Endothelial cell of umbilical vein (primary cell): Measurements from ENCODE around the gene ENTPD6. TPM values are rescaled to one million over a fixed set of nuclear protein-coding genes. Genes with fewer than 3 reads are reported as not detected.

ENCODE experiments used
- BruUV-seq: library from RNA; stranded (reverse); fragments of 400-500 nt; replicated peaks from 2 replicates; lab custom pipeline; 2021; lab: Mats Ljungman, UMichigan
- CTCF ChIA-PET: fragments of 300-600, 350-600 bp; sonication (Branson Sonifier 250); formaldehyde crosslinking; loops from one replicate; lab custom pipeline; 2021; ENCODE audit warnings: antibody characterized with exemption, inconsistent platforms; lab: Charles Lee
- POLR2A ChIA-PET: fragments of 300-600, 350-600 bp; sonication (Branson Sonifier 250); formaldehyde crosslinking; loops from one replicate; lab custom pipeline; 2021; ENCODE audit warnings: antibody characterized with exemption, inconsistent platforms; lab: Charles Lee
- DNase-seq: peaks from one replicate; pipeline ENCODE4 v3.0.0-alpha.2; 2011; ENCODE audit warnings: low read depth, low spot score
- FAIRE-seq: peaks from 2 replicates; lab custom pipeline; 2011; peaks lifted over from hg19 to GRCh38; lab: Jason Lieb, UNC
- H2AFZ ChIP-seq: 2 replicates; pipeline ENCODE4 v1.6.0; 2012; ENCODE audit warnings: low read depth, low read length, control low read depth, inconsistent platforms
- H3K27ac ChIP-seq: 2 replicates; pipeline ENCODE4 v1.5.1; 2011; ENCODE audit warnings: low read depth, mild to moderate bottlenecking, control low read depth, low read length, moderate library complexity; ENCODE audit not compliant: insufficient read depth
- H3K27me3 ChIP-seq, 2 experiments: 2 replicates each; pipeline versions ENCODE4 v1.6.0 to v1.6.1; 2011; ENCODE audit warnings: low read length in 2 of 2, mixed read lengths in 1 of 2; ENCODE audit not compliant: control insufficient read depth in 2 of 2, insufficient read depth in 2 of 2
- H3K36me3 ChIP-seq, 2 experiments: 2 replicates in 1 of 2; 3 replicates in 1 of 2; pipeline ENCODE4 v1.5.1; 2011; ENCODE audit warnings: low read length in 2 of 2, mild to moderate bottlenecking in 1 of 2, moderate library complexity in 1 of 2; ENCODE audit not compliant: control insufficient read depth in 2 of 2, insufficient read depth in 2 of 2; ENCODE audit errors: extremely low read depth in 1 of 2
- H3K4me1 ChIP-seq: 3 replicates; pipeline ENCODE4 v1.5.1; 2011; ENCODE audit warnings: mild to moderate bottlenecking, low read length; ENCODE audit not compliant: control insufficient read depth, insufficient read depth; ENCODE audit errors: extremely low read depth
- H3K4me2 ChIP-seq: 2 replicates; pipeline ENCODE4 v1.6.1; 2011; ENCODE audit warnings: low read length, control low read depth, mixed read lengths; ENCODE audit not compliant: insufficient read depth
- H3K4me3 ChIP-seq, 3 experiments: fragments of 200-600 bp in 1 of 3; sonication (generic), shearing (Covaris generic) in 1 of 3; replicated peaks in 1 of 3; 2 replicates each; pipeline ENCODE4 v1.5.1; 2011 to 2016; ENCODE audit warnings: control low read depth in 3 of 3, low read length in 3 of 3, mild to moderate bottlenecking in 2 of 3, inconsistent platforms in 1 of 3, low read depth in 1 of 3, moderate library complexity in 1 of 3; ENCODE audit not compliant: insufficient read depth in 1 of 3
- H3K79me2 ChIP-seq: 2 replicates; pipeline ENCODE4 v1.6.0; 2012; ENCODE audit warnings: low read length, inconsistent platforms; ENCODE audit not compliant: control insufficient read depth, insufficient read depth
- H3K9ac ChIP-seq: replicated peaks from 2 replicates; pipeline ENCODE3; 2011; ENCODE audit warnings: low read length, control low read depth; ENCODE audit not compliant: insufficient read depth; ENCODE audit errors: extremely low read depth
- H3K9me1 ChIP-seq: replicated peaks from 3 replicates; pipeline ENCODE4 v1.6.0; 2011; ENCODE audit warnings: mild to moderate bottlenecking, low read length; ENCODE audit not compliant: control insufficient read depth, insufficient read depth; ENCODE audit errors: extremely low read depth
- H3K9me3 ChIP-seq: replicated peaks from 2 replicates; pipeline ENCODE4 v1.5.1; 2012; ENCODE audit warnings: low read length, inconsistent platforms; ENCODE audit not compliant: control insufficient read depth, insufficient read depth
- H4K20me1 ChIP-seq: replicated peaks from 2 replicates; pipeline ENCODE3; 2011; ENCODE audit warnings: mild to moderate bottlenecking, low read length; ENCODE audit not compliant: control insufficient read depth, insufficient read depth; ENCODE audit errors: extremely low read depth
- CTCF ChIP-seq, 2 donors: IDR thresholded peaks; 1 replicate in 1 of 2; 2 replicates in 1 of 2; pipeline ENCODE4 v1.5.1; 2011; ENCODE audit warnings: low read length in 2 of 2, mild to moderate bottlenecking in 2 of 2, moderate library complexity in 2 of 2, control low read depth in 1 of 2, inconsistent platforms in 1 of 2, low read depth in 1 of 2; ENCODE audit not compliant: insufficient read depth in 1 of 2; ENCODE audit errors: extremely low read depth in 1 of 2
- EZH2 ChIP-seq: IDR thresholded peaks from 2 replicates; pipeline ENCODE4 v1.6.1; 2012; ENCODE audit warnings: borderline replicate concordance, low read depth, mild to moderate bottlenecking, moderate library complexity, low read length, inconsistent platforms; ENCODE audit not compliant: severe bottlenecking
- FOS ChIP-seq: IDR thresholded peaks from 2 replicates; pipeline ENCODE4 v1.6.1; 2011; ENCODE audit warnings: mild to moderate bottlenecking, low read length, moderate library complexity, borderline replicate concordance; ENCODE audit not compliant: insufficient read depth
- GATA2 ChIP-seq: IDR thresholded peaks from 2 replicates; pipeline ENCODE4 v1.7.0; 2011; ENCODE audit warnings: low read depth, mild to moderate bottlenecking, moderate library complexity, mixed read lengths, low read length; ENCODE audit not compliant: insufficient read length, insufficient read depth
- JUN ChIP-seq: IDR thresholded peaks from 2 replicates; pipeline ENCODE4 v1.6.1; 2011; ENCODE audit warnings: borderline replicate concordance, low read depth; ENCODE audit not compliant: insufficient read length, insufficient read depth
- MAX ChIP-seq: IDR thresholded peaks from 2 replicates; pipeline ENCODE4 v1.6.1; 2011; ENCODE audit not compliant: insufficient read depth, insufficient read length
- MYC ChIP-seq: IDR thresholded peaks from one replicate; pipeline ENCODE4 v1.6.1; 2011; ENCODE audit warnings: mild to moderate bottlenecking, low read depth, low read length
- POLR2A ChIP-seq: IDR thresholded peaks from 2 replicates; pipeline ENCODE4 v1.6.1; 2012; ENCODE audit warnings: low read depth, mild to moderate bottlenecking, control low read depth, low read length
- POLR2AphosphoS5 ChIP-seq: IDR thresholded peaks from 2 replicates; pipeline ENCODE4 v1.6.1; 2012; ENCODE audit warnings: low read depth, mild to moderate bottlenecking, control low read depth, low read length, moderate library complexity; ENCODE audit not compliant: insufficient read depth
- dilution Hi-C: fragments of 300-500 bp; cut with MboI; formaldehyde crosslinking; loops from one replicate; pipeline ENCODE4 v1.15.0; 2019; ENCODE audit warnings: low sequenced_read_pairs; ENCODE audit not compliant: extremely low pct_ligation_motif_present
- intact Hi-C: fragments of 100-400 bp; cut with micrococcal nuclease; formaldehyde crosslinking; loops from one replicate; pipeline ENCODE4 v1.10.0; 2022
- polyA plus RNA-seq, 4 experiments: library from polyadenylated mRNA; depleted of rRNA in 3 of 4; stranded (reverse) in 3 of 4; unstranded in 1 of 4; fragments of >200 nt; gene quantifications; 2 replicates each; pipeline versions ENCODE4 v1.2.1 to v1.2.3, GENCODE V29; 2011 to 2012; ENCODE audit warnings: missing spikeins in 1 of 4
- total RNA-seq: library from RNA; stranded (reverse); gene quantifications from 2 replicates; pipeline ENCODE4 v1.2.3, GENCODE V29; 2021

The ENTPD6 gene
- total and polyA plus RNA-seq, 2 donors (not counting 3 experiments of a cell fraction or from before 2014, with no cell fraction given) = 51.2 to 86.3 TPM

- FAIRE-seq (no peak), DNase-seq (no peak)
- Histone ChIP-seq H3K9me1 (no peaks in the 10 kb centered on the region), H3K27me3 (peaks cover 23 to 35% of the 10 kb centered on the region in 2 experiments), H3K79me2 (no peaks in the 10 kb centered on the region), H3K9me3 (no peaks in the 10 kb centered on the region), H3K9ac (no peak overlapping the region), H3K27ac (no peak overlapping the region), H3K4me1 (no peaks in the 10 kb centered on the region), H3K4me3 (no peak overlapping the region), H3K4me2 (no peak overlapping the region), H2AFZ (no peak overlapping the region), H4K20me1 (no peaks in the 10 kb centered on the region), H3K36me3 (no peaks in the 10 kb centered on the region)
- POLR2A ChIA-PET = no interaction called here
- intact Hi-C loops (no loop called here), dilution Hi-C loops (no loop called here)
- CTCF ChIA-PET = interaction anchor here (1.0 kb wide), 1 partner anchor 60 kb away, joined by 3 read pairs; the partner anchor contains the start of gene PYGB
- BruUV-seq = no TSS peak
- no peak for TF ChIP-seq GATA2
- no peak for TF ChIP-seq POLR2AphosphoS5
- TF ChIP-seq POLR2A = no peak
- TF ChIP-seq JUN = no peak
- no peak for TF ChIP-seq FOS
- TF ChIP-seq EZH2 = no peak
- no peak for TF ChIP-seq MYC
- no peak for TF ChIP-seq MAX
- TF ChIP-seq CTCF (IDR thresholded peaks at IDR 0.05; ENCODE audit: extremely low read depth in 1 of 2, insufficient read depth in 1 of 2, low read depth in 1 of 2, low read length in 2 of 2) = no peak
Measured at GRCh38 chr20:25187635-25188034, 7.9 kb upstream of the ENTPD6 start.
